ENCODE measurements around the gene ZSWIM3. TPM values are rescaled to one million over a fixed set of nuclear protein-coding genes. Genes with fewer than 3 reads are reported as not detected.
A peak's percentile ranks its signal among the peaks of the same experiment; 100 is the strongest.

ZSWIM3 gene
- total and polyA plus RNA-seq, 12 donors = 2.9 to 19.5 (median 6.2) TPM

DNA sequence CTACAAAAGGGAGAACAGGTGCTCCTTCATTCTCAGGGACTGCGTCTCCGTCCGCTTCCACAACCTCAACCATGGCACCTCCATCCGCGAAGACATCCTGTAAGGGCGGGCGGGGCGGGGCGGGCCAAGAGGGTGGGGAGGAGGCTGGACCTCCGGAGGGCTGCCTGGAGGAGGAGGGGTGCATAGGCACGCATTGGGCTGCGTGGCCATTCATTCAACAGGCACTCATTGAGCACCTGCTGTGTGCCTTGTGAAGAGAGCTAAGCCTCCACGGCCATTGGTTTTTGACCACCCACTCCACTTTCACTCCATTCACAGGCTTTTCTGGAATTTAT is 435 bp downstream of the ZSWIM3 start:
- Histone ChIP-seq H3K9me3 (replicated peaks in 1 of 3) (no peaks in the 10 kb centered on the region), H3K27me3 (no peaks in the 10 kb centered on the region), H3K36me3 (replicated peaks in 1 of 2) (peaks cover 0 to 6% of the 10 kb centered on the region in 2 donors), H3K4me1 (replicated peaks in 1 of 2) (peaks cover 20 to 49% of the 10 kb centered on the region in 2 donors), H3K4me3 (peak overlapping the region in 2 of 4 donors; percentile 61 to 71), H3K27ac (peak overlapping the region in 4 of 5 donors; percentile 65 to 91 (median 79))
- intact Hi-C loops (cut with DNase I) = no loop called here
- 11 to 25% (median 15%) methylated on average over 1 to 13 of the region's 13 CpGs for WGBS, 4 donors
- DNase-seq = no peak
- no peak for TF ChIP-seq POLR2A (IDR thresholded peaks at IDR 0.05)
- TF ChIP-seq CTCF (IDR thresholded peaks at IDR 0.05) = no peak

DNA sequence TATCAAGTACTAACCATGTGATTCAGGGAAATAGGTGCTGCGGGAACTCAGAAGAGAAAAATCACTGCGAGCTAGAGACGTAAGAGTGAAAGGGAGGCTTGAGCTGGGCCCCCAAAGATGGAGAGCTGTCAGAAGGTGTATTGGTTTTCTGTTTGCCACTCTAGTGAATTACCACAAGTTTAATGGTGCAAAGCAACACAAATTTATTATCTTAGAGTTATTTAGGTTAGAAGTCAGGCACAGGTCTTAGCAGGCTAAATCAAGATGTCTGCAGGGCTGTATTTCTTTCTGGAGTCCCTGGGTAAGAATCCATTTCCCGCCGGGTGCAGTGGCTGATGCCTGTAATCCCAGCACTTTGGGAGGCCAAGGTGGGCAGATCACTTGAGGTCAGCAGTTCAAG is 2.5 kb downstream of the ZSWIM3 start:
- TF ChIP-seq POLR2A (IDR thresholded peaks at IDR 0.05) (no peak), CTCF (IDR thresholded peaks at IDR 0.05) (no peak)
- H3K4me1 ChIP-seq (replicated peaks in 1 of 2) = peaks cover 18 to 32% of the 10 kb centered on the region in 2 donors
- H3K27ac ChIP-seq = no peak overlapping the region
- H3K4me3 ChIP-seq = no peak overlapping the region
- 90 to 100% (median 92%) methylated on average over 3 to 5 of the region's 5 CpGs for WGBS, 4 donors
- intact Hi-C loops (cut with DNase I) = no loop called here
- H3K27me3 ChIP-seq = no peaks in the 10 kb centered on the region
- no peak for DNase-seq
- H3K36me3 ChIP-seq (replicated peaks in 1 of 2) = no peaks in the 10 kb centered on the region
- H3K9me3 ChIP-seq (replicated peaks in 1 of 3) = no peaks in the 10 kb centered on the region

DNA sequence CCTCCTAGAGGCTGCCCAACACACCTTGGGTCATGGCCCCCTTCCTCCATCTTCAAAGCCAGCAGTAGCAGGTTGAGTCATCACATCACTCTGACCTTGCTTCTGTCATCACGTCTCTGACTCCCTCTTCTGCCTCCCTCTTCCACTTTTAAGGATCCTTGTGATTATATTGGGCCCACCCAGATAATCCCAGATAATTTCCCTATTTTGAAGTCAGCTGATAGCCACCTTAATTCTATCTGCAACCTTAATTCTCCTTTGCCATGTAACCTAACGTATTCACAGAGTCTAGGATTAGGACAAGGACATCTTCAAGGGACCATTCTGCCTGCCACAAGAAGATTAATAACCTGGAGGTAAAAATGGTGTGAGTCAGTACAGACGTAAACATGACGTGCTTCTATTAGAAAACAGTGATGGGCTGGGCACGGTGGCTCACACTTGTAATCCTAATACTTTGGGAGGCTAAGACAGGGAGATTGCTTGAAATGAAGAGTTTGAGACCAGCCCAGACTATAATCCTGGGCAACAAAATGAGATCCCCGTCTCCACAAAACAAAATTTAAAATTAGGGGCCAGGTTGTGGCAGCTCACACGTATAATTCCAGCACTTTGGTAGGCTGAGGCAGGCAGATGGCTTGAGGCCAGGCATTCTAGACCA is 3.3 kb downstream of the ZSWIM3 start:
- intact Hi-C loops (cut with DNase I) = no loop called here
- Histone ChIP-seq H3K4me3 (no peak overlapping the region), H3K27me3 (no peaks in the 10 kb centered on the region), H3K4me1 (replicated peaks in 1 of 2) (peaks cover 11 to 25% of the 10 kb centered on the region in 2 donors), H3K9me3 (replicated peaks in 1 of 3) (no peaks in the 10 kb centered on the region), H3K27ac (peak overlapping the region in 4 of 5 donors; percentile 1 to 51 (median 4)), H3K36me3 (replicated peaks in 1 of 2) (no peaks in the 10 kb centered on the region)
- TF ChIP-seq POLR2A (IDR thresholded peaks at IDR 0.05) (no peak), CTCF (IDR thresholded peaks at IDR 0.05) (no peak)
- WGBS, 4 donors = 42 to 46% (median 42%) methylated on average over 7 of the region's 7 CpGs
- DNase-seq = peak in 2 of 7 donors; percentile 16 to 62

DNA sequence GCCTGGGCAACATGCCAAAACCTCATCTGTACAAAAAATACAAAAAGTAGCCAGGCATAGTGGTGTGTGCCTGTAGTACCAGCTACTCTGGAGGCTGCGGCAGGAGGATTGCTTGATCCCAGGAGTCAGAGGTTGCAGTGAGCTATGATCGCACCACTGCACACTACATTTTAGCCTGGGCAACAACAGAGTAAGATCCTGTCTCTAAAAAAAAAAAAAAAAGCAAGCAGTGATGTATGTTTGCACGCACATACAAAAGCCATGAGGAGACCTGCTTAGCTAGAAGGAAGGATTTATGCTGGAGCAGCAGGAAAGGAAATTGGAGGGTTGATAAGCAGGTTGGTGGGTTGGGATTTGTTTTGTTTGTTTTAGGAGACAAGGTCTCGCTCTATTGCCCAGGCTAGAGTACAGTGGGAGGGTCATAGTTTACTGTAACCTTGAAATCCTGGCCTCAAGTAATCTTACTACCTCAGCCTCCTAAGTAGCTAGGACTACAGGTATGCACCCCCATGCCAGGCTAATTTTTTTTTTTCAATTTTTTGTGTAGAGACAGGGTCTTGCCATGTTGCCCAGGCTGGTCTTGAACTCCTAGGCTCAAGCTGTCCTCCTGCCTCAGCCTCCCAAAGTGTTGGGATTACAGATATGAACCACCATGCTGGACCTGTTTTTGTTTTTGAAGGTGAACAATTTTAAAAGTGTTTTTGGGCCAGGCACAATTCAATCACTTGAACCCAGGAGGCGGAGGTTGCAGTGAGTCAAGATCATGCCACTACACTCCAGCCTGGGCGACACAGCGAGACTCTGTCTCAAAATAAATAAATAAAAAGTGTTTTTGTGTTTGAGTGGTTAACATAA is 4.0 kb downstream of the ZSWIM3 start:
- Histone ChIP-seq H3K4me3 (no peak overlapping the region), H3K36me3 (replicated peaks in 1 of 2) (no peaks in the 10 kb centered on the region), H3K9me3 (replicated peaks in 1 of 3) (no peaks in the 10 kb centered on the region), H3K4me1 (replicated peaks in 1 of 2) (peaks cover 4 to 17% of the 10 kb centered on the region in 2 donors), H3K27me3 (no peaks in the 10 kb centered on the region), H3K27ac (peak overlapping the region in 2 of 5 donors; percentile 1 to 51)
- DNase-seq = peak in 1 of 7 donors; percentile 54
- TF ChIP-seq CTCF (IDR thresholded peaks at IDR 0.05) (no peak), POLR2A (IDR thresholded peaks at IDR 0.05) (no peak)
- intact Hi-C loops (cut with DNase I) = no loop called here
- 86 to 95% (median 94%) methylated on average over 7 of the region's 7 CpGs for WGBS, 4 donors
